NCI-H82 treated with DMSO at 0.1 percent for 48 hours (cell line): ENCODE measurements around the gene CBX3.
A peak's percentile ranks its signal among the peaks of the same experiment; 100 is the strongest.
"Not testable (repeated sequence)": the region's sequence is repeated elsewhere in the genome, so short reads cannot be mapped to it uniquely, and the experiment has no call there.

ENCODE experiments used
- DNase-seq: peaks from one replicate; lab custom pipeline; 2025; ENCODE audit not compliant: unreplicated experiment; lab: John Stamatoyannopoulos, UW

The CBX3 gene

DNA sequence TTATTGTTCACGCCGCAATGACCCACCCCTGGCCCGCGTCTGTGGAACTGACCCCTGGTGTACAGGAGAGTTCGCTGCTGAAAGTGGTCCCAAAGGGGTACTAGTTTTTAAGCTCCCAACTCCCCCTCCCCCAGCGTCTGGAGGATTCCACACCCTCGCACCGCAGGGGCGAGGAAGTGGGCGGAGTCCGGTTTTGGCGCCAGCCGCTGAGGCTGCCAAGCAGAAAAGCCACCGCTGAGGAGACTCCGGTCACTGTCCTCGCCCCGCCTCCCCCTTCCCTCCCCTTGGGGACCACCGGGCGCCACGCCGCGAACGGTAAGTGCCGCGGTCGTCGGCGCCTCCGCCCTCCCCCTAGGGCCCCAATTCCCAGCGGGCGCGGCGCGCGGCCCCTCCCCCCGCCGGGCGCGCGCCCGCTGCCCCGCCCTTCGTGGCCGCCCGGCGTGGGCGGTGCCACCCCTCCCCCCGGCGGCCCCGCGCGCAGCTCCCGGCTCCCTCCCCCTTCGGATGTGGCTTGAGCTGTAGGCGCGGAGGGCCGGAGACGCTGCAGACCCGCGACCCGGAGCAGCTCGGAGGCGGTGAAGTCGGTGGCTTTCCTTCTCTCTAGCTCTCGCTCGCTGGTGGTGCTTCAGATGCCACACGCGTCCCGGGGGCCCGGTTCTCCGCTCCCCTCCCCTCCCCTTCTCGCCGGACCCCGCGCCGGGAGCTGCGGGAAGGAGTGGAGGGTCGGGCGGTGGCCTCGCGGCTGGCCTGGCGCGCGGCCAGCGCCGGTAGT is at the start of gene CBX3:
Gene CBX3, plus strand, starts transcription at position 499 of the 772 bp plus-strand sequence. CDS start 1,254 bp downstream, outside the sequence.
- peak; percentile 93 for DNase-seq

- DNase-seq = peak; percentile 55
These were observed 49.4 kb upstream of the CBX3 start, which contains the start of gene NFE2L3 for GRCh38 chr7:26151953-26152781. TSS of gene NFE2L3 (plus strand) at chr7:26152198. CDS start at chr7:26152499, 301 bp downstream.

GRCh38 chr7:26152782-26153240 is 48.7 kb upstream of the CBX3 start:
- DNase-seq = not testable (repeated sequence)

GRCh38 chr7:26153241-26153822 is 48.2 kb upstream of the CBX3 start:
- no peak for DNase-seq

DNA sequence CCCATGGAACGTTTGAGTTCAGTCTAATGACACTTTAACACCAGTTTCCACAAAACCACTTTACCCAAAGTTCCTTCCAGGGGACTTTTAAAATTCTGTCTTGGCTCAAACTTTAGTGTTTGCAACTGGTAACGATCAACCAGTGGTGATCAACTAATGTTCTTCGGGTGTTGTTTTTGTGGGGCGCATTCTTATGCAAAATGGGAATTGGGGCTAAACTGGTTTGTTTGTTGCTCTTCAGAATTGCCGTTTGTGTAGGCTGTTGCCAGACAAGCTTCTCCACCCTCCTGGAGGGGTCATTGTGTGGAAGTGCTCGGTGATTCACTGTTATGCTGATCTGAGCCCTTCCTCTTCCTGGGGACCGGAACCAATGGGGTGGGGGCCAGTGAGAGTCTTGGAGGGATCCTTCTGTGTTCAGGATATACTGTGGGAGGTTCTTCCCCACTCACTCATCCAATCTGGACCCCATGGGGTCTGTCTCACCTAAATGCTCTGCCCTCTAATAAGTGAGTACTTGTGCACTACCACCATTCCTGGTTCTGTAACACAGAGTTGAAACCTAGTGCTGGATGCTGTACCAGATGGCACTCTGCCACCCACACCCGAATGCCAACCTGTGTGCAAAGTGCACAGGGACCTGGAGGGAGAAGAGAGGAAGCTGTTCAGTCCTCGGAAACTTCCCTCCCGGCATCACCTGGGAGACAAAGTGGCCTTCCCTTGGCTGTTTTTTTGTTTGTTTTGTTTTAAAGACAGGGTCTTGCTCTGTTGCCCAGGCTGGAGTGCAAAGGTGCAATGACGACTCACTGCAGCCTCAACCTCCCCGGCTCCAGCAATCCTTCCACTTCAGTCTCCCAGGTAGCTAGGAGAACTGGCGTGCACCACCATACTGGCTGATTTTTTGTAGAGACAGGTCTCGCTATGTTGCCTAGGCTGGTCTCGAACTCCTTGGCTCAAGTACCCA is 47.4 kb upstream of the CBX3 start:
- DNase-seq = no peak

- DNase-seq = peak; percentile 18
These were observed 45.8 kb upstream of the CBX3 start for GRCh38 chr7:26155531-26156375.

GRCh38 chr7:26156451-26157420 is 44.8 kb upstream of the CBX3 start:
- DNase-seq = no peak

DNA sequence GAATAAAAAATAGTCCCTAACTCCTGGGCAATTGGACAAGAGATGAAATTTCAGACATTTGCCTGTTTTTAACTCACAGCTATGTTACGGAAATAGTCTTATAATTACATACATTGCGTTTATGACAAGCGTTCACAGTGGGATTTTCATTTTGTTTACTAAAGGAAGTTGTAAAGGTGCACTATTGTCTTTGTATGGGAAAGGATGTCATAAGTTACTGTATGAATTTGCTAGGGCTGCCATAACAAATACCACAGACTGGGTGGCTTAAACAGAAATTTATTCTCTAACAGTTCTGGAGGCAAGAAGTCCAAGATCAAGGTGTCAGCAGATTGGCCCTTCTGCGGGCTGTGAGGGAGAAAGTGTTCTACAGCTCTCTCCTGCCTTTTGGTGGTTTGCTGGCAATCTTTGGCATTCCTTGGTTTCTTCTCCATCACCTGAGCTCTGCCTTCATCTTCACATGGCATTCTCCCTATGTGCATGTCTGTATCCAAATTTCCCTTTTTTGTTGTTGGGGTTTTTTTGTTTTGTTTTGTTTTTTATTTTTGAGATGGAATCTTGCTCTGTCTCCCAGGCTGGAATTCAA is 43.9 kb upstream of the CBX3 start:
- DNase-seq = no peak

DNA sequence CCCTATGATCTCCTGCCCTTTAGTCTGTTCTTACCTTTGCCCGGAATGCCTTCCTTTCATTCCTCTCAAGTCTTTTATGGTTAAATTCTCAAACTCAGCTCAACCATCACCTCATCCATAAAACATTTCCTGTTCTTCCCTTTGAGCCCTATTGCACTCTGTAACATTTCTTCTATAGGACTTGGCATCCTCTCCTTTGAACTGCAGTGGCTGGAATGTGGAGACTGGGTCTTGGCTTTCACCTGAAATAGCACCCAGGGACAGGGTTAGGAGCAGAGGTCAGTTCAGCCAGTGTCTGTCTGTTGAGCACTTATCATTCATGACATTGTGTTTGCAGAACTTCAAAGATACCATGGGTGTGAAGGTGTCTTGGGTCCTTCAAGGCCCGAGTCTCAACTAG is 42.3 kb upstream of the CBX3 start:
- DNase-seq = no peak

DNA sequence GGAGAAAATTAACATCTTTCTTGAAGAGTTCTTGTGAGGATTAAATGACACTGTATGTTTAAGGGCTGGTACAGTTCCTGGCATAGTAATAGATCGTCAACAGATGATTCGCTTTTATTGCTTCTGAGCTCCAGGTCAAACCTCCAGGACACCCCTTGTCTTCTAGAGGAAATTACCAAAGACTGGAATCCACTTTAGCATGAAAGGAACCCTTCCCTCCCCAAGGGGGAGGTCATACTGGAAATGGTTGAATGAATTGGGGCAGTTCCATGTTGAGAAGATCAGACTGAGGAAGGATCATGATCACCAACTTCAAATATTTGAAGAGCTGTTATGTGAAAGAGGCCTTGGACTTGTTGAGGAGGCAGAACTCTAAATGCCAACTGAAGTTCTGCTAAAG is 40.6 kb upstream of the CBX3 start:
- no peak for DNase-seq

DNA sequence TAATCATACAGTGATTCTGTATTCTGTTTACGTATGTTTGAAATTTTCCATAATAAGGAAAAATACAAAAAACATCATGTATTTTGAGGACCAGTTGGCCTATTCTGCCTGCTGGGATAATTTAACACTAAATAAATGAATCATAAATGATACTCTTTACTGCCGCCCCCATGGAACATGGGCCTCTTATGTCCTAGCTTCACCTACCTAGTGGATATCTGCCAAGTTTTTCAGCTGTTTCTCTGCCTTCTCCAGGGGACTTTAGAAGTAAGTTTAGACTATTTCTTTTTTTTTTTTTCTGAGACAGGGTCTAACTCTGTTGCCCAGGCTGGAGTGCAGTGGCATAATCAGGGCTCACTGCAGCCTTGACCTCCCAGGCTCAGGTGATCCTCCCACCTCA is 39.1 kb upstream of the CBX3 start:
- no peak for DNase-seq

DNA sequence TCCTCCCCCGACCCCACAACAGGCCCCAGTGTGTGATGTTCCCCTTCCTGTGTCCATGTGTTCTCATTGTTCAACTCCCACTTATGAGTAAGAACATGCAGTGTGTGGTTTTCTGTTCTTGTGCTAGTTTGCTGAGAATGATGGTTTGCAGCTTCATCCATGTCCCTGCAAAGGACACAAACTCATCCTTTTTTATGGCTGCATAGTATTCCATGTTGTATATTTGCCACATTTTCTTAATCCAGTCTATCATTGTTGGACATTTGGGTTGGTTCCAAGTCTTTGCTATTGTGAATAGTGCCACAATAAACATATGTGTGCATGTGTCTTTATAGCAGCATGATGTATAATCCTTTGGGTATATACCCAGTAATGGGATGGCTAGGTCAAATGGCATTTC is 37.7 kb upstream of the CBX3 start:
- DNase-seq = not testable (repeated sequence)

GRCh38 chr7:26165950-26166683 is 35.4 kb upstream of the CBX3 start:
- no peak for DNase-seq

GRCh38 chr7:26166684-26167266 is 34.8 kb upstream of the CBX3 start:
- no peak for DNase-seq

GRCh38 chr7:26167303-26167934 is 34.1 kb upstream of the CBX3 start:
- no peak for DNase-seq

DNA sequence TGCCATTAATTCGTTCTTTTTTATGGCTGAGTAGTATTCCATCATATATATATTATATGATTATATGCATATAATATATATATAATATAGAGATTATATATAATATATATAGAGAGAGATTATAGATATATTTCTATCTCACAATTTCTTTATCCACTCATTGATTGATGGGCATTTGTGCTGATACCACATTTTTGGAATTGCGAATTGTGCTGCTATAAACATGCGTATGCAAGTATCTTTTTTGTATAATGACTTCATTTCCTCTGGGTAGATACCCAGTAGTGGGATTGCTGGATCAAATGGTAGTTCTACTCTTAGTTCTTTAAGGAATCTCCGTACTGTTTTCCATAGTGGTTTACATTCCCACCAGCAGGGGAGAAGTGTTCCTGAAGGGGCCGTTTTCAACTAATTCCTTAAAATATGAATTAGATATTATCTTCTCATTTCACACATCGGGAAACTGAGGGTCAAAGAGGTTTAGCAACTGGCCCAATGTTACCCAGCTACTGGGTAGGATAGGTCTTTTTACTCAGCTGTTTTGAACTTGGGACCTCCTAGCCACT is 33.0 kb upstream of the CBX3 start:
- DNase-seq = no peak
